Type B pancreatic cell (in vitro differentiated cells): Measurements from ENCODE around the gene ACSS1. TPM values are rescaled to one million over a fixed set of nuclear protein-coding genes. Genes with fewer than 3 reads are reported as not detected.

Experiments used
- DNase-seq: peaks from one replicate; pipeline ENCODE4 v3.0.0; 2021; ENCODE audit warnings: mixed read lengths; ENCODE audit not compliant: unreplicated experiment; ENCODE audit errors: extremely low spot score
- H3K27ac Mint-ChIP-seq: 2 replicates; pipeline ENCODE4 v1.8.0; 2021; ENCODE audit warnings: mild to moderate bottlenecking, mixed read lengths
- H3K27me3 Mint-ChIP-seq: 2 replicates; pipeline ENCODE4 v1.8.0; 2021; ENCODE audit warnings: mixed read lengths
- H3K36me3 Mint-ChIP-seq: 2 replicates; pipeline ENCODE4 v1.8.0; 2021; ENCODE audit warnings: mixed read lengths
- H3K4me1 Mint-ChIP-seq: one replicate; pipeline ENCODE4 v1.8.0; 2021; ENCODE audit warnings: mixed read lengths; ENCODE audit not compliant: unreplicated experiment
- H3K4me3 Mint-ChIP-seq: 2 replicates; pipeline ENCODE4 v1.8.0; 2021; ENCODE audit warnings: mild to moderate bottlenecking, mixed read lengths
- H3K9me3 Mint-ChIP-seq: 2 replicates; pipeline ENCODE4 v1.8.0; 2021; ENCODE audit warnings: mixed read lengths
- CTCF ChIP-seq: fragments of 200-600 bp; sonication (generic); conservative IDR thresholded peaks from 2 replicates; pipeline ENCODE4 v1.5.0; 2021; ENCODE audit warnings: antibody characterized with exemption, mild to moderate bottlenecking
- total RNA-seq: library from RNA; stranded (reverse); gene quantifications from 2 replicates; pipeline ENCODE4 v1.2.1, GENCODE V29; 2021; ENCODE audit warnings: low replicate concordance

Gene ACSS1
- total RNA-seq, 1 donor from 2014 or later: 27.5 TPM

GRCh38 chr20:24995741-24996448 is 62.0 kb downstream of the ACSS1 start:
- H3K27me3 Mint-ChIP-seq: peaks cover 19% of the 10 kb centered on the region
- no peak overlapping the region for H3K4me3 Mint-ChIP-seq
- H3K27ac Mint-ChIP-seq: peak overlapping the region; percentile 35
- peaks cover 3% of the 10 kb centered on the region for H3K9me3 Mint-ChIP-seq
- peak; percentile 39 for DNase-seq
- peaks cover 36% of the 10 kb centered on the region for H3K4me1 Mint-ChIP-seq
- no peak for TF ChIP-seq CTCF
- no peaks in the 10 kb centered on the region for H3K36me3 Mint-ChIP-seq

GRCh38 chr20:24994470-24995368 is 63.2 kb downstream of the ACSS1 start:
- no peaks in the 10 kb centered on the region for H3K36me3 Mint-ChIP-seq
- peak overlapping the region; percentile 75 for H3K27ac Mint-ChIP-seq
- peak; percentile 61 for DNase-seq
- no peaks in the 10 kb centered on the region for H3K9me3 Mint-ChIP-seq
- H3K4me3 Mint-ChIP-seq: peak overlapping the region; percentile 83
- peaks cover 36% of the 10 kb centered on the region for H3K4me1 Mint-ChIP-seq
- TF ChIP-seq CTCF: peak; percentile 96
- peaks cover 16% of the 10 kb centered on the region for H3K27me3 Mint-ChIP-seq

- Mint-ChIP-seq H3K36me3 (no peaks in the 10 kb centered on the region), H3K4me3 (peak overlapping the region; percentile 94), H3K9me3 (no peaks in the 10 kb centered on the region), H3K27me3 (peaks cover 16% of the 10 kb centered on the region), H3K4me1 (peaks cover 36% of the 10 kb centered on the region), H3K27ac (peak overlapping the region; percentile 89)
- DNase-seq: no peak
- TF ChIP-seq CTCF: no peak
Observed at GRCh38 chr20:24994186-24994465, 63.8 kb downstream of the ACSS1 start.

- H3K9me3 Mint-ChIP-seq: no peaks in the 10 kb centered on the region
- DNase-seq: no peak
- H3K4me1 Mint-ChIP-seq: peaks cover 36% of the 10 kb centered on the region
- peak overlapping the region; percentile 94 for H3K4me3 Mint-ChIP-seq
- peak overlapping the region; percentile 89 for H3K27ac Mint-ChIP-seq
- H3K27me3 Mint-ChIP-seq: peaks cover 12% of the 10 kb centered on the region
- no peaks in the 10 kb centered on the region for H3K36me3 Mint-ChIP-seq
- peak; percentile 55 for TF ChIP-seq CTCF
Observed at GRCh38 chr20:24993337-24994185, 64.4 kb downstream of the ACSS1 start.

DNA sequence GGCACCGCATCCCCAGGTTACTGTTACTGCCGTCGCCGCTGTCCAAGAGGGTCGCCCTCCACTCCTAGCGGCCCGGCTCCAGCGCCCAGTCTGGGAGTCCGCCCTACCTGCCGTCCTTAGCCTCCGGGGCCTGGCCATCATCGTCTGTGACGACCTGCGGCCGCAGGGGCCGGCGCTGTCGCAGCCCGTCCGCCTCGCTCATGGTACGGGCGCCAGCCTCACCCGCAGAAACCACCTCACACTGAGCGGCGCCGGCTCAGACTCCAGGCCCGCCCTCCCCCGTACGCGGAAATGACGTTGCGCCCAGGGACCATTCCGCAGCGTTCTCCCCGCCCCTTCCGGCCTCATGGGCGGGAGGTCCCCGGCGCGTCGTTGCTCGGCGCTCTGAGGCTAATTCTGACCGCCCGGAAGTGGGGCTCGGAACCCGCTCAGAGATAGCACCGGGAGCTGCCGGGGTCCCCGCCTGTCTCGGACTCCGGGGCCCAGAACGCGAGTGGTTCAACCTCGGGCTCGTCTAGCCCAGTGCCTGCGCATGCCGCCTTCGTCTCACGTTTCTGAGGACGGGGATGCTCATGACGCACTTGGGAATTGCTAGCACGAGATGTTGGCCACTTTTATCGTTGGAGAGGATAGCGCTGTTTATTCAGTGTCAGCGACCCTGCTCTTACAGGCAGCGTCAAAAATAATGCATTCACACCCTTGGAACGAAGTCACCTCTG is 65.3 kb downstream of the ACSS1 start, which contains the start of gene APMAP:
TSS of gene APMAP (minus strand) at position 265 of the 719 bp plus-strand sequence. CDS start at position 202, 63 bp downstream.
- no peak for TF ChIP-seq CTCF
- peak; percentile 93 for DNase-seq
- Mint-ChIP-seq H3K36me3 (no peaks in the 10 kb centered on the region), H3K27ac (peak within 1 kb of the TSS; percentile 89), H3K4me3 (peak within 1 kb of the TSS; percentile 94), H3K9me3 (no peaks in the 10 kb centered on the region), H3K4me1 (peaks cover 36% of the 10 kb centered on the region), H3K27me3 (peaks cover 7% of the 10 kb centered on the region)
